Medulla oblongata (tissue), 1 donor: Measurements from ENCODE around the gene VTA1.

Experiments
- DNase-seq: peaks from one replicate; pipeline ENCODE4 v3.0.0-alpha.2; 2015; ENCODE audit errors: extremely low spot score

The VTA1 gene

GRCh38 chr6:142266060-142266459 is 119.0 kb downstream of the VTA1 start:
- DNase-seq = no peak

GRCh38 chr6:142271476-142271875 is 124.4 kb downstream of the VTA1 start:
- no peak for DNase-seq
